HS-27A (cell line): Measurements from ENCODE around the gene CNIH1.

Experiments
- DNase-seq: peaks from one replicate; pipeline ENCODE4 v3.0.0-alpha.2; 2012; ENCODE audit warnings: low read depth, missing footprints

Gene CNIH1

DNA sequence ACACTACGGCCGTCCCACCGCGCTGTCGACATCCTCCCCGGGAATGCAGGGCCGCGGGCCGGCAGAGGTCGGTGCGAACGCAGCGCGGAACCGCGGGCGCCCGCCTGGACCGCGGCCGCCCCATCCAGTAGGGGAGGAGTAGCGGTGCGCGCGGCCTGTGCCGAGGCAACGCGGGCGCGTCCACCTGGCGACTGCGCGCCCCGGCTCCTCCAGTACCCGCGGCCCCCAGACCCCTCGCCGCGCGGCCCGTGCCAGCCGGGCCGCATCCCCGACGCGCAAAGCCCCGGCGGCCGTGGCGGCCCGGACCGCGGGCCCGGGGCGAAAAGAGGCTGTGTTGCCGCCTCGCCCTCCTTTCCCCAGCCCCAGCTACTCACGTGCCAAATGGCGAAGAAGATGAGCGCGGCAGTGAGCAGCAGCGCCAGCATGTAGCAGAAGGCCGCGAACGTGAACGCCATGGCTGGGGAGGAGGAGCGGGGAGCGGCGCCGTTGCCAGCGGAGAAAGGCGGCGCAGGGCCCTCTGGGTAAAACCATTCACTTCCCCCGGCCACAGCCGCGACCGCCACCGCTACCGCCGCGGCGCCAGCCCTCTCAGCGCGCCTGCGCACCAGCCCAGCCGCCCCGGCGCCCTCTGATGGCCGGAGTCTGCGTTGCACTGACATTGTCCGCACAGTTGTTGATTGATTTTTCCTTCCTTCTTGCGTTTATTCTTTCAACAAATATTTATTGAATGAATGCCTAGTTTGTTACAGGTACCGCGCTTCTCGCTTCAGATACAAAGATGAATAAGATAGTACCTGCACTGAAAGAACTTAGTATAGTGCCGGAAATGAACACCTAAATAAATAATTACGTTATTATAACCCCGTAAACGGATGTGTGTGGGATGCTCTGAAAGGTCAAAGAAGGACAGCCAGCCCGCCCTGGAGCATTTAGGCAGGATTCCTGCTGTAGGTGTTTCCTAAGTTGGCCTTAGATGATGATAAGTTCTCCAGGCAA lies at the start of gene CNIH1:
Gene CNIH1 (minus strand): TSS at position 502 of the 996 bp plus-strand sequence. CDS start 47 bp downstream, at position 455.
- peak; percentile 76 for DNase-seq

- no peak for DNase-seq
Measured at GRCh38 chr14:54490445-54491175, 49.4 kb upstream of the CNIH1 start.

GRCh38 chr14:54489731-54490444 lies 48.7 kb upstream of the CNIH1 start:
- no peak for DNase-seq

- DNase-seq, result no peak
Measured at GRCh38 chr14:54489318-54489683, 48.1 kb upstream of the CNIH1 start.

- peak; percentile 74 for DNase-seq
Measured at GRCh38 chr14:54488646-54489317, 47.6 kb upstream of the CNIH1 start, which contains the start of gene GMFB. Gene GMFB, minus strand, starts transcription at chr14:54488980. Its CDS starts 53 bp downstream, at chr14:54488927.

DNA sequence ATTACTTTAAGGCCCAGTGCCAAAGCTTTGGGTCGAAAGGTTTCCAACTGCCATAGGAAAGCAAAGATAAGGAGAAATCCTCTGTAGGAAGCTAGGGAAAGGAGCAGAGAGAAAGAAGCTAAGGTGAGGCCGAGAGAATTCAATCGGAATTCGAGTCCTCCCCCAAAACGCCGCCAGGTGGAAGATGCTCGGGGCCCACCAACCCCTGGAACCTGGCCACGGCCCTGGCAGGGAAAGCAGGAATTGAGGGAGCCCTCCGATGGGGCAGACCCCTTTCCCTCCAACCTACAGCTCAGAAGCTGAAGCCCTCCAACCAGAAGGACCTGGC lies 47.1 kb upstream of the CNIH1 start:
- no peak for DNase-seq

GRCh38 chr14:54487771-54488170 lies 46.6 kb upstream of the CNIH1 start:
- DNase-seq, result no peak

DNA sequence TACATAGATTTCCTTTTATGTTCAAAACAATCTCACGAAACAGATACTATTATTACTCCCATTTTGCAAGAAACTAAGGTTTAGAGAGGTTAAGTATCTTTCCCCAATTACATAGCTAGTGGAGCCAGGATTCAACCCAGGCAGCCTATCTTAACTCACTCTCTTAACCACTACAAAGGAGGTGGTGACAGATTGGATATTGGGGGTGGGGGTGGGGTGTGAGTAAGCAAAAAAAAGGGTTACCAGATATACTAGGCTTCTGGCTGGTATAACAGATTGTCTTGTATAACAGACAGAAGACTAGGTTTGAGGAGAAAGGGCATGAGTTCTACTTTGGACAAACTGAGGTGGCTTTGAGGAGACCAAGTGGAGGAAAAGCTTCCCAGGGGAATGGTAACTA lies 45.5 kb upstream of the CNIH1 start:
- DNase-seq, result no peak

DNA sequence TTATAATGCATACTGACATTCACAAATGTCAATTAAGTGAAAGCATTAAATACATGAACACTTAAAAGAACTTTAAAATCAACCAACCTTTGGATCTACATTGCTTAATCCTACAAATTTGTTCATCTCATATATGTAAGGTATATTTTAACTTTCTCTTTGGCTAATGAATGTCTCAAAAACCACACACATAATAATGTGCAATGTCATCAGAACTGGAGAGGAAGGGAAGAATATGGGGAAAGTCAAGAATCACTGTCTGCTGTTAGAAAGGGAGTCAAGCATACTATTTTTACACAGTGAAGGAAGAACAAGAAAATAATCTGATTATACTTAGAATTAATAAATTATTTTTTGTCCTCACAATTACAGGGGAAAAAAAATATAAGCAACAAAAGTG lies 42.7 kb upstream of the CNIH1 start:
- DNase-seq, result no peak

- no peak for DNase-seq
Measured at GRCh38 chr14:54483073-54483745, 42.0 kb upstream of the CNIH1 start.

DNA sequence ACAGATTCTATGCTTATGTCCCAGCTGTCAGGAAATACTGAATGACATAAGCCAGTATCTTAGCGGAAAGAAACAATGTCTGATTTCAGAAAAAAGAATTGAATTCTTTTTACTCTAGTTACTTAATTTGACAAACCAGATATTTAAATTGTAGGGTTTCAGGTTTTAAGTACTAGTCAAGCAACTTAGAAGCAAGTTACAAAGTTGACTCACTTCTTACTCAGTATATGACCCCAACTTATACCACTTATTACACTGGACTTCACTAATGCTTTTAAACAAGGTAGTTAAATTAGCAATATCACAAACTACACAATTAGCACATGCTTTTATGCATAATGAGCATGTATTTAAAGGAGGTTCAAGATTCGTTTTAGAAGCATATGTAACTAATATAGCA lies 40.5 kb upstream of the CNIH1 start:
- no peak for DNase-seq

- DNase-seq, result no peak
Measured at GRCh38 chr14:54480830-54481562, 39.8 kb upstream of the CNIH1 start.

- no peak for DNase-seq
Measured at GRCh38 chr14:54478636-54479215, 37.6 kb upstream of the CNIH1 start.

DNA sequence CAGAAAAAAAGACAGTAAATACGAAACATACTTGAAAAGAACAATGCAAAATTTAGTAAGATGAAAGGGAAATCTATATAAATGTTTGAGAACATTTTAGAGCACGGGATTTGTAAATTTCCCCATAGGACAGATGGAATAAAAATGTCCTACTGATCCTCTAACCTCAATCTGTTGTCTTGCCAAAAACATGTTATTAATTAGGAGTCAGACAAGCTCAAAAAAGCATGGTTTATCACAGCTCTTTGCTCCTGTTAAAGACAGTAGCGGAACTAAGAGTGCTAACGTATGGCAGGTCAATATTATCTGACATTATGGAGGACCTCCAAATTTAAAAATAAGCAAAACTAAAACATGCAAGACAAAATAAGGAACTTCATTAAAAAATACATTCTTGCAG lies 34.7 kb upstream of the CNIH1 start:
- no peak for DNase-seq

GRCh38 chr14:54475187-54475899 lies 34.2 kb upstream of the CNIH1 start:
- DNase-seq, result no peak

DNA sequence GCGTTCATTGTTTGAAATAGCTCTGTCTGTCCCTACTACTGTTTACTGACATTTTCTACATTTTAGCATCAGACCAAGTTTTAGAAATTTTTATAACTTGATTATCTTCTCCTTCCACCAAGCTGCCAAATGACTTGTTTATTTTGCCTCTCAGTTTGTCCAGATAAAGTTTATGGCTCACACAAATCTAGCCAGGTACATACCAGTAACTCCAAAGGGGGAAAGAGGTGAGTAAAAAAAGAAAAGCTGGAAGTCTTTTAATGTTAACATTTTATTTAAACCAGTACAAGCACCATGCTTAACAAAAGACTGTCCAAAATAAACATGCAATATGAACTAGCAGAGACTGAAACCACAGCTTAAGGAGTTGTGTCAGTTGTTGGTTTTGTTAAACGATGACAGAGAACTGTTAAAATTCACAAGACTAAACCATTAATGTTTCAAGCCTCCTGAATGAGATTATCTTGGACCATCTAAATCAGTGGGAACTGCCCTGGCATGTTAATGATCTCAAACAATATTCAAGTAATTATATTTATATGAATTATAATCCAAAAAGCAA lies 33.1 kb upstream of the CNIH1 start:
- no peak for DNase-seq

DNA sequence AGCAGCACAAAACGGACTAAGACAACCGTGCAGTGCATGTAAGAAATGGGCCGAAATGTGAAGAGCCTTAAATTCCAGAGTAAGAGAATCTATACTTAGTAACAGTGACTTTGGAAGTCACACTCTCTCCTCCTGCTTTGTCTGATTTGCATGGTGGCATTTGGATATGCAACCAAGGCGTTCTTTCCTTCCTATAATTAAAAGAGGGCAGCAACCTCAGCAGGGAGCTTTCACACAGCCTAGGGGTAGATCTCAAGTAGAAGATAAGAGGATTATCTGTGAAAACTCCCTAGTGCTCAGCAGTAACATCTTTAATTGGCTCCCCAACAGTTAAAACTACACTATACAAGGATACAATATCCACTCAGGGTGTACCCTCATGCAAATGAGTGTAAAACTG lies 31.1 kb upstream of the CNIH1 start:
- no peak for DNase-seq

DNA sequence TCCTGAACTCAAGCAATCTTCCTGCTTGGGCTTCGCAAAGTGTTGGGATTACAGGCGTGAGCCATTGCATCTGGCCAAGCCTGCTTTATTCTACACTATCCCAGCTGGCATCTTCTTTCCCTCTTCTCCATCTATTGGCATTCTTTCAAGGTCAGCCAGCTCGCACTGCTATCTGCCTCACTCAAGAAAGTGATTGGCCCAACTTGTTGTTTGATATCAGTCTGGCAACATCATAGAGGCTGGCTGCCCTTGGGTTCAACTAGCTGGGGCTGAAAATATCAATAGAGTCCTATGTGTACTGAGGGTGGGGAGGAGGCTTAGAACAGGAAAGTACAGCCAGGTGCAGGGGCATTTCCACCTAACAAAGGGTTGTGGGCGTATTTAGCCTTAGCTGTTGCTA lies 30.5 kb upstream of the CNIH1 start:
- no peak for DNase-seq

GRCh38 chr14:54470701-54471100 lies 29.5 kb upstream of the CNIH1 start:
- DNase-seq, result no peak
